ENCODE results near the gene OR9Q1. TPM values are rescaled to one million over a fixed set of nuclear protein-coding genes. Genes with fewer than 3 reads are reported as not detected.
"Not testable (repeated sequence)": the region's sequence is repeated elsewhere in the genome, so short reads cannot be mapped to it uniquely, and the experiment has no call there.

Gene OR9Q1
- total RNA-seq, 2 donors from 2014 or later, result not detected

DNA sequence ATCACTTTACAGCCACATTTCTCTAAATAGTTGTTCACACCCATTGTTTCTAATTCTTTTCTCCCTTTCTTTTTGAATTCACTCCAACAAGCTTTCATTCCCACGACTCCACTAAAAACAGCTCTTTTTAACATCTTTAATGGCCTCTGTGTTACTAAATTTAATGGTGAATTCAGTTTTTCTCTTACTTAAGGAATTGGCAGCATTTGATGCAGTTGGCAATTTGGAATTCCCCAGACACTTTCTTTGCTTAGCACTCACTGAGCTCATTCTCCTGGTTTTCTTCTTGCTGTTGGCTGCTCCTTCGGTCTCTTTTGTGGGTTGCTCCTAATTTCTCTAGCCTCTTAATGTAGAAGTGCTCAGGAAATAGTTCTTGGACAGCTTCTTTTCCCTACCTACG lies 40.5 kb upstream of the OR9Q1 start:
- Histone ChIP-seq H3K27me3 (replicated peaks; ENCODE audit: insufficient read depth) (no peaks in the 10 kb centered on the region), H3K36me3 (no peaks in the 10 kb centered on the region), H3K9me3 (no peaks in the 10 kb centered on the region), H3K4me1 (replicated peaks) (no peaks in the 10 kb centered on the region), H3K27ac (no peak overlapping the region), H3K4me3 (no peak overlapping the region)
- DNase-seq (ENCODE audit: low spot score), result no peak
- intact Hi-C loops (cut with DNase I), result no loop called here
- TF ChIP-seq POLR2AphosphoS5 (IDR thresholded peaks at IDR 0.05) (no peak), CTCF (IDR thresholded peaks at IDR 0.05) (no peak), POLR2A (IDR thresholded peaks at IDR 0.05) (no peak)
- 58% methylated on average over 3 of the region's 3 CpGs for WGBS

GRCh38 chr11:57999523-57999922 lies 24.2 kb upstream of the OR9Q1 start:
- H3K36me3 ChIP-seq; intact Hi-C loops (cut with DNase I); H3K9me3 ChIP-seq; DNase-seq (ENCODE audit: low spot score); H3K27ac ChIP-seq; H3K4me1 ChIP-seq (replicated peaks); H3K4me3 ChIP-seq; H3K27me3 ChIP-seq (replicated peaks; ENCODE audit: insufficient read depth): not testable (repeated sequence)
- 53% methylated on average over 11 of the region's 13 CpGs for WGBS

GRCh38 chr11:58000021-58000420 lies 23.7 kb upstream of the OR9Q1 start:
- intact Hi-C loops (cut with DNase I), result not testable (repeated sequence)
- WGBS, result 95% methylated on average over 7 of the region's 10 CpGs

GRCh38 chr11:58000699-58001098 lies 23.0 kb upstream of the OR9Q1 start:
- WGBS, result 61% methylated on average over 5 of the region's 5 CpGs
- no peak overlapping the region for H3K4me3 ChIP-seq
- DNase-seq (ENCODE audit: low spot score), result no peak
- TF ChIP-seq POLR2A (IDR thresholded peaks at IDR 0.05), result no peak
- no peak for TF ChIP-seq POLR2AphosphoS5 (IDR thresholded peaks at IDR 0.05)
- TF ChIP-seq CTCF (IDR thresholded peaks at IDR 0.05), result no peak
- H3K27ac ChIP-seq, result no peak overlapping the region
- intact Hi-C loops (cut with DNase I), result no loop called here
- no peaks in the 10 kb centered on the region for H3K36me3 ChIP-seq
- H3K4me1 ChIP-seq (replicated peaks), result no peaks in the 10 kb centered on the region
- H3K9me3 ChIP-seq, result no peaks in the 10 kb centered on the region
- no peaks in the 10 kb centered on the region for H3K27me3 ChIP-seq (replicated peaks; ENCODE audit: insufficient read depth)

More at GRCh38 chr11:58000021-58000420, 23.7 kb upstream of the OR9Q1 start:
- not testable (repeated sequence) for H3K27ac ChIP-seq; H3K4me3 ChIP-seq; DNase-seq (ENCODE audit: low spot score); H3K9me3 ChIP-seq; H3K36me3 ChIP-seq; H3K27me3 ChIP-seq (replicated peaks; ENCODE audit: insufficient read depth); H3K4me1 ChIP-seq (replicated peaks)

GRCh38 chr11:58003036-58003435 lies 20.6 kb upstream of the OR9Q1 start:
- Histone ChIP-seq H3K27ac (no peak overlapping the region), H3K4me1 (replicated peaks) (no peaks in the 10 kb centered on the region), H3K27me3 (replicated peaks; ENCODE audit: insufficient read depth) (no peaks in the 10 kb centered on the region), H3K9me3 (no peaks in the 10 kb centered on the region), H3K4me3 (no peak overlapping the region), H3K36me3 (no peaks in the 10 kb centered on the region)
- 78% methylated on average over 2 of the region's 2 CpGs for WGBS
- intact Hi-C loops (cut with DNase I), result no loop called here
- TF ChIP-seq POLR2A (IDR thresholded peaks at IDR 0.05), result no peak
- no peak for TF ChIP-seq POLR2AphosphoS5 (IDR thresholded peaks at IDR 0.05)
- TF ChIP-seq CTCF (IDR thresholded peaks at IDR 0.05), result no peak
- no peak for DNase-seq (ENCODE audit: low spot score)

DNA sequence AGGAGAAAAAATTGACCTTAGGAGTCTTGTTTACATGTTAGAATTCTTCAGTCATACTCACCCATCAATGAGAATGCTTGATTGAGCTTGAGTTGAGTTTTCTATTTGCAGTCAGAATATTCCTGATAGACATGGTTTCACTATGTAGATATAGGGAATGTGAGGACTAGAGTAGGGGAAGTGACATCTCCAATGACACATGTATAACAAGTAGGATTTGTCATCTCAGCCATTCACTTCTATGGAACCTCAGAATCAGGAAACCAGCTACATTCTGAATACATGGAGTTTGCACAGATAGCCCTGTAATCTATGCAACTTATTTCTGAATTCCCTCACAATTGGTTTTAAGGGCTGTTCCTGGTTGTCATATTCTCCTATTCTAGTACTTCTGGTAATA lies 20.1 kb upstream of the OR9Q1 start:
- no peaks in the 10 kb centered on the region for H3K36me3 ChIP-seq
- TF ChIP-seq POLR2AphosphoS5 (IDR thresholded peaks at IDR 0.05) (no peak), POLR2A (IDR thresholded peaks at IDR 0.05) (no peak), CTCF (IDR thresholded peaks at IDR 0.05) (no peak)
- H3K4me1 ChIP-seq (replicated peaks), result no peaks in the 10 kb centered on the region
- no peaks in the 10 kb centered on the region for H3K9me3 ChIP-seq
- H3K27me3 ChIP-seq (replicated peaks; ENCODE audit: insufficient read depth), result no peaks in the 10 kb centered on the region
- no peak overlapping the region for H3K4me3 ChIP-seq
- H3K27ac ChIP-seq, result no peak overlapping the region
- intact Hi-C loops (cut with DNase I), result no loop called here
- no peak for DNase-seq (ENCODE audit: low spot score)
